Measurements from ENCODE around the gene APOL1.
"Not testable (repeated sequence)": the region's sequence is repeated elsewhere in the genome, so short reads cannot be mapped to it uniquely, and the experiment has no call there.

Gene APOL1

GRCh38 chr22:36267058-36267457 is 14.1 kb downstream of the APOL1 start:
- DNase-seq (ENCODE audit: low read depth in 2 of 2) = no peak

GRCh38 chr22:36267896-36268485 is 15.1 kb downstream of the APOL1 start:
- no peak for DNase-seq (ENCODE audit: low read depth in 2 of 2)

DNA sequence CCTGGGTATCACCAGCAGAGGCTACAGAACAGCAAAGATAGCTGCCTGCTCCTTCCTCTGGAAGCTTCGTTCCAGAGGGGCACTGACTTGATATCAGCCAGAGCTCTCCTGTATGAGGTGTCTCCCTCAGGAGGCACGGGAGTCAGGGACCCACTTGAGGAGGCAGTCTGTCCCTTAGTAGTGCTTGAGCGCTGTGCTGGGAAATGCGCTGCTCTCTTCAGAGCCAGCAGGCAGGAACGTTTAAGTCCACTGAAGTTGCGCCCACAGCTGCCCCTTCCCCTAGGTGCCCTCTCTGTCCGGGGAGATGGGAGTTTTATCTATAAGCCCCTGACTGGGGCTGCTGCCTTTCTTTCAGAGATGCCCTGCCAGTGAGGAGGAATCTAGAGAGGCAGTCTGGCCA is 18.3 kb downstream of the APOL1 start:
- DNase-seq (ENCODE audit: low read depth in 2 of 2) = not testable (repeated sequence)

GRCh38 chr22:36271951-36272350 is 19.0 kb downstream of the APOL1 start:
- DNase-seq (ENCODE audit: low read depth in 2 of 2) = not testable (repeated sequence)

- DNase-seq (ENCODE audit: low read depth in 2 of 2) = no peak
Observed at GRCh38 chr22:36274531-36274930, 21.6 kb downstream of the APOL1 start.

- DNase-seq (ENCODE audit: low read depth in 2 of 2) = peak; percentile 51 to 59
Observed at GRCh38 chr22:36277482-36278291, 24.8 kb downstream of the APOL1 start.

GRCh38 chr22:36279219-36279666 is 26.3 kb downstream of the APOL1 start:
- no peak for DNase-seq (ENCODE audit: low read depth in 2 of 2)

DNA sequence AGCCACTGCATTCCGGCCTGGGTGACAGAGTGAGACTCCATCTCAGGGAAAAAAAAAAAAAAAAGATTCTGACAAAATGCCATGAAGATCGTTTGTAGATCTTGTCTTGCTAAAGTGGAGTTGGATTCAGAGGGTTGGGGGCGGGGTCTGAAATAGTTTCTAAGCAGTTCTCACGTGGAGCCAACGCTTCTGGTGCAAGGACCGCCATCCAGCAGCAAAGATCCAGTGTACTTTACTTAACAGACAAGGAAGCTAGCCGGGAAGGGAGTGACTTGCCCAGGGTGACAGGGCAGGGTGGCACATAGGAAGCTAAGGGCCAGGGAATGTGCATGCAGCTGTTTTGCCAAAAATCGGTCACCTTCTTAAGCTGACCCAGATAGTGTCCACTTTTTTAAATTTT is 27.4 kb downstream of the APOL1 start:
- DNase-seq (ENCODE audit: low read depth in 2 of 2) = no peak

- no peak for DNase-seq (ENCODE audit: low read depth in 2 of 2)
Observed at GRCh38 chr22:36281781-36282327, 28.9 kb downstream of the APOL1 start.

DNA sequence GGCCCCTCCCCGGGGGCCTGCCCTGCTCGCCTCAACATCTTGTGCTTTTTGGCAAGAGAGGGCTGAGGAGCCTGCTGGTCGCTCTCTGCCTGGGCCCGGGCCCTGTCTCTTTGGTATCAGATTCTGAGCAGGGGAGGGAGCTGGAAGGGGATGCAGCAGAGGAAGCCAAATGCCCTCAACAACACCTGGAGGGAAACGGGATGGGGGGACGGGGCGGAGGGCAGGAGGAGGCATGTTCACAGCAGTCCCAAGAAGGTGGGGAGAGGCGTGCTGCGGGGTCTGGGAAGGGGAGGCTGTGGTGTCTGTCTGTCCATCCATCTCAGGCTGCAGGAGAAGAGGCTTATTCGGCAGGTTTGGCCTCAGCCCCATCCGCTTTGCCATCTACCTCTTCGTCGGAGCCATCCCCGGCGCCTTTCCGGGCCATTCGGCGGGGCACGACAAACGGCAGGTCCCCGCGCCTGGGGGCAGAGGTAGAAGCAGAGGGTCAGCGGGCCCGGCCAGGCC is 29.4 kb downstream of the APOL1 start:
- no peak for DNase-seq (ENCODE audit: low read depth in 2 of 2)

DNA sequence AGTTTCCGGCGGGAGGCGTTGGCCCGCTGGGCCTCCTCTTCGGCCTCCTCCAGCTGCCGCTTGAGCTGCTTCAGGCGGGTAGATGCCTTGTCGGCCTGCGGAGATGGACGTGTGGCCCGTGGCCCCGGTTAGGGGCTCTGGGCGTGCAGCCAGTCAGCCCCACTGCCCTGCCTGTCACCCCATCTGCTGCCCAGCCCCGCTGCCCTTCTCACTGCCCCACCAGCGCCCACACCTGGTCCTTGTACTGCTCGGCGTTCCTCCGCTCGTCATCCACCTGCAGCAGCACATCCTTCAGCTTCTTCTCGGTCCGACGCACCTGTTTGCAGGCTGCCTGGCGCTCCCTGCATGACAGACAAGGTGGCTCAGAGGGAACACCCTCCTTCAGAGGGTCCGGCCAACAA is 31.2 kb downstream of the APOL1 start:
- DNase-seq (ENCODE audit: low read depth in 2 of 2) = no peak

DNA sequence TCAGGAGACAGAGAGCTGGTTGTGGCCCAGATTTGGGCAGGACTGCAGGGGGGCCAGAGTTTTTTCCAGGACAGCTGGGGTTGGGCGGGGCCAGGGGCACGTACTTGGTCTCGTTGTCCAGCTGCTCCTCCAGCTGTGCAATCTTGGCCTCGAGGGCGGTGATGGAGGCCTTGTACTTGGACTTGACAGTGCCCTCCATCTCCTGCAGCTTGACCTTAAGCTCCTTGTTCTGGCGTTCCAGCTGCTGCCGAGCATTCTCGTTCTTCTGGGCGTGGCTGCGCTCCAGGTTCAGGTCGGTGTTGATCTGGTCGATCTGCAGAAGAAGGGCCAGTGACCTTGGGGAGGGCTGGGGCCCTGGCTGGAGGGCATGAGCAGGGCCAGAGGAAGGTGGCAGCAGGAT is 32.1 kb downstream of the APOL1 start:
- no peak for DNase-seq (ENCODE audit: low read depth in 2 of 2)

- DNase-seq (ENCODE audit: low read depth in 2 of 2) = no peak
Observed at GRCh38 chr22:36285545-36285944, 32.6 kb downstream of the APOL1 start.

DNA sequence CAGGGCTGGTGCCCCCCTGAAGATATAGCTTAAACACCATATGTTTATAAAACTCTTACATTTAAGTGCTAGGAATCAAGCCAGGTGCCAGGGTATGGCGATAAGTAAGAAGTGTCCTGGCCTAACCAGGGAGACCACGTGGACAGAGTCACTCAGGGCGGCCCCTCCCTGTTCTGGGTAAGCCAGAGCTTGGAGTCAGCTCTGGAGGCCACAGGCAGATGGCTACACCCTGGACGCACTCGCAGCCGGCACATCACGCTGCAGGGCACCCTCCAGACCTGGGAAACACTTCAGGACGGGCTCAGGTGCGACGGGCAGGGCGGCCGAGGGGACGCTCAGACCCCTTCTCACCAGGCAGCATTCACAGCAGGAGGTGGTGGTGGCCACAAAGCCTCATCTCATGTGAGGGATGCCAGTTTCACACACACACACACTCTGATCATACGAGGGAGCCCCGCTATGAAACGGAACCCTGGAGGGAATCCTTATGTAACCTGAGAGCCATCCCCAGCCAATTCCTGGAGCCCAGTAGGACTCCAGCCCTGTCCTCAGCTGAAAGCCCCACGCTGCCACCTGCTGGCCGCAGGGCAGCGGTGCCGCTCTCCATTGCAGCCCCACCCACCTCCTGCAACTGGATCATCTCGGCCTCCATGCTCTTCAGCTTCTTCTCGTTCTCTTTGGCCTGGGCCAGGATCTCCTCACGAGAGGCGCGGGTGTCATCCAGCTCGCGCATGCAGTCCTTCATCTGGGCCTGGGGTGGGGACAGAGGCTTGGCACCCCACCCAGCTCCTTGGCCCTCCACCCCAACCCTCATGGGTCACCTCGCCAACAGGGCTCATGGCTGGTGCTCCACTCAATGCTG is 33.4 kb downstream of the APOL1 start:
- DNase-seq (ENCODE audit: low read depth in 2 of 2) = peak; percentile 62 to 63

GRCh38 chr22:36287881-36288515 is 35.1 kb downstream of the APOL1 start:
- DNase-seq (ENCODE audit: low read depth in 2 of 2) = no peak

GRCh38 chr22:36288571-36289405 is 35.9 kb downstream of the APOL1 start:
- DNase-seq (ENCODE audit: low read depth in 2 of 2) = no peak

DNA sequence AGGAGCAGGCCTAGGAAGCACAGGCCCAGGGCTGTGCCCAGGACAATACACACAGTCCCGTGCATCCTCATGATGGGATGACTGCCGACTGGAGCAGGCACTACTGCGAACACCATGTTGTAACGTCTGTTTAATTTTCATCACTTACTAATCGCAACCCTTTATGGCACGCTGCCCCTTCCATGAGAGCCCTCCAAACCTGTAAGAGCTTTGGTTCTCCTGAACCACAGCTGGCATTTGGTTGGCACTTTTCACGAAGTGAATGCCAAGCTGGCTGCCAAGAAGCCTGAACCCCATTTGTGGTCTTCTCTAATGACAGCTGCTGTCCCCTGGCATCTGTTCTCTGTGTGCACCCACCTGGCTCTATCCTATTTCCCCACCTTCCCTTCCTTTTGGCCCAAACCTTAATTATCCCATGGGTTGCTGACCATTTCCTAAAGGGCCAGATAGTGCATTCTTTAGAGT is 36.5 kb downstream of the APOL1 start:
- no peak for DNase-seq (ENCODE audit: low read depth in 2 of 2)

- not testable (repeated sequence) for DNase-seq (ENCODE audit: low read depth in 2 of 2)
Observed at GRCh38 chr22:36289948-36290371, 37.0 kb downstream of the APOL1 start.

DNA sequence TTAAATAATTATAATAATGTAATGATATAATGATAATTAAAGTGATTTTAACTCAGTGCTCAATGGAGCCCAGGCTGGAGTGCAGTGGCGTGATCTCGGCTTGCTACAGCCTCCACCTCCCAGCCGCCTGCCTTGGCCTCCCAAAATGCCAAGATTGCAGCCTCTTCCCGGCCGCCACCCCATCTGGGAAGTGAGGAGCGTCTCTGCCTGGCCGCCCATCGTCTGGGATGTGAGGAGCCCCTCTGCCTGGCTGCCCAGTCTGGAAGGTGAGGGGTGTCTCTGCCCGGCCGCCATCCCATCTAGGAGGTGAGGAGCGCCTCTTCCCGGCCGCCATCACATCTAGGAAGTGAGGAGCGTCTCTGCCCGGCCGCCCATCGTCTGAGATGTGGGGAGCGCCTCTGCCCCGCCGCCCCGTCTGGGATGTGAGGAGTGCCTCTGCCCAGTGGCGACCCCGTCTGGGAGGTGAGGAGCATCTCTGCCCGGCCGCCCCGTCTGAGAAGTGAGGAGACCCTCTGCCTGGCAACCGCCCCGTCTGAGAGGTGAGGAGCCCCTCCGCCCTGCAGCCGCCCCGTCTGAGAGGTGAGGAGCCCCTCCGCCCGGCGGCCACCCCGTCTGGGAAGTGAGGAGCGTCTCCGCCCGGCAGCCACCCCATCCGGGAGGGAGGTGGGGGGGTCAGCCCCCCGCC is 37.6 kb downstream of the APOL1 start:
- DNase-seq (ENCODE audit: low read depth in 2 of 2) = not testable (repeated sequence)
